HepG2 (cell line): ENCODE results near the gene APOA1. TPM values are rescaled to one million over a fixed set of nuclear protein-coding genes. Genes with fewer than 3 reads are reported as not detected.
A peak's percentile ranks its signal among the peaks of the same experiment; 100 is the strongest.

Experiments used
- ATF1 ChIP-seq: IDR thresholded peaks from 2 replicates; pipeline ENCODE4 v1.6.1; 2016; ENCODE audit warnings: mild to moderate bottlenecking, control low read depth
- EED ChIP-seq: sonication (generic); formaldehyde crosslinking; IDR thresholded peaks from 2 replicates; pipeline ENCODE4 v1.5.0; 2020; ENCODE audit warnings: mild to moderate bottlenecking, missing genetic modification reagents
- KAT8 ChIP-seq: IDR thresholded peaks from 2 replicates; pipeline ENCODE4 v1.6.1; 2016; ENCODE audit warnings: missing genetic modification reagents, missing compliant biosample characterization
- KDM5A ChIP-seq: fragments of 200-600 bp; sonication (generic); IDR thresholded peaks from 2 replicates; pipeline ENCODE4 v1.7.0; 2018; ENCODE audit warnings: antibody characterized with exemption, mild to moderate bottlenecking, low read length, borderline replicate concordance
- MYNN ChIP-seq: sonication (generic); formaldehyde crosslinking; IDR thresholded peaks from 2 replicates; pipeline ENCODE4 v1.4.0; 2020; ENCODE audit warnings: mild to moderate bottlenecking, low read depth, missing genetic modification reagents
- PITX1 ChIP-seq: sonication (generic); formaldehyde crosslinking; IDR thresholded peaks from 2 replicates; pipeline ENCODE4 v1.5.1; 2020; ENCODE audit warnings: mild to moderate bottlenecking, missing genetic modification reagents
- THAP11 ChIP-seq: IDR thresholded peaks from 2 replicates; pipeline ENCODE4 v1.6.1; 2016; ENCODE audit warnings: missing biosample characterization, missing genetic modification reagents
- THYN1 ChIP-seq: sonication (generic); formaldehyde crosslinking; IDR thresholded peaks from 2 replicates; pipeline ENCODE4 v1.8.1; 2023; ENCODE audit warnings: low read depth, mild to moderate bottlenecking, moderate library complexity, missing genetic modification reagents, borderline replicate concordance
- XRCC5 ChIP-seq: fragments of 200-400 bp; formaldehyde crosslinking; optimal IDR thresholded peaks from 2 replicates; pipeline ENCODE3; 2017; ENCODE audit warnings: mild to moderate bottlenecking, low read length
- ZFY ChIP-seq: sonication (generic); formaldehyde crosslinking; IDR thresholded peaks from 2 replicates; pipeline ENCODE4 v1.4.0; 2020; ENCODE audit warnings: missing genetic modification reagents
- ZNF24 ChIP-seq: fragments of 450-650 bp; IDR thresholded peaks from 2 replicates; pipeline ENCODE4 v1.6.1; 2017; ENCODE audit warnings: antibody characterized with exemption, mild to moderate bottlenecking
- ZNF510 ChIP-seq: sonication (generic); formaldehyde crosslinking; IDR thresholded peaks from 2 replicates; pipeline ENCODE4 v1.4.0; 2020; ENCODE audit warnings: low read depth, mild to moderate bottlenecking, missing genetic modification reagents
- ZNF557 ChIP-seq: sonication (generic); formaldehyde crosslinking; IDR thresholded peaks from 2 replicates; pipeline ENCODE4 v1.4.0; 2020; ENCODE audit warnings: missing genetic modification reagents
- ZNF761 ChIP-seq: sonication (generic); formaldehyde crosslinking; conservative IDR thresholded peaks from 2 replicates; pipeline ENCODE4 v1.4.0; 2020; ENCODE audit warnings: mild to moderate bottlenecking, missing genetic modification reagents
- ZNF839 ChIP-seq: sonication (generic); formaldehyde crosslinking; IDR thresholded peaks from 2 replicates; pipeline ENCODE4 v1.4.0; 2020; ENCODE audit warnings: missing genetic modification reagents, mild to moderate bottlenecking, borderline replicate concordance
- polyA plus RNA-seq, 8 experiments: library from polyadenylated mRNA; depleted of rRNA in 3 of 8; stranded (reverse) in 7 of 8; unstranded in 1 of 8; fragments of >200 nt; fragmentation: Illumina TruSeq in 4 of 8; extraction: Trizol in 4 of 8; gene quantifications; 2 replicates each; pipeline versions ENCODE4 v1.2.1 to v1.2.3, GENCODE V29; 2011 to 2016; ENCODE audit warnings: low read depth in 4 of 8, missing spikeins in 1 of 8, mixed read lengths in 1 of 8; ENCODE audit not compliant: insufficient read depth in 1 of 8
- total RNA-seq, 5 experiments: library from RNA; depleted of rRNA; stranded (reverse); fragments of >200 nt; fragmentation: Illumina TruSeq; extraction: Trizol; gene quantifications; 2 replicates each; pipeline ENCODE4 v1.2.3, GENCODE V29; 2016; ENCODE audit warnings: low read depth in 1 of 5
- TF ChIP-seq, protein P1 (sequence below): sonication (generic); formaldehyde crosslinking; IDR thresholded peaks from 2 replicates; pipeline ENCODE4 v1.5.1; 2020; ENCODE audit warnings: mild to moderate bottlenecking, missing genetic modification reagents, moderate library complexity
- TF ChIP-seq, protein P2 (sequence below): IDR thresholded peaks from 2 replicates; pipeline ENCODE4 v1.6.1; 2016; ENCODE audit warnings: mild to moderate bottlenecking, missing biosample characterization, missing genetic modification reagents
- TF ChIP-seq, protein P3 (sequence below): sonication (generic); formaldehyde crosslinking; conservative IDR thresholded peaks from 2 replicates; pipeline ENCODE4 v1.8.0; 2022; ENCODE audit warnings: missing genetic modification reagents
- TF ChIP-seq, protein P4 (sequence below): sonication (generic); formaldehyde crosslinking; conservative IDR thresholded peaks from 2 replicates; pipeline ENCODE4 v1.4.0; 2020; ENCODE audit warnings: mild to moderate bottlenecking, missing genetic modification reagents, moderate library complexity

The APOA1 gene
- total and polyA plus RNA-seq, 2 of the 13 experiments (the other 11 are each of a cell fraction or from before 2014, with no cell fraction given), result 1,973 to 5,485 TPM

DNA sequence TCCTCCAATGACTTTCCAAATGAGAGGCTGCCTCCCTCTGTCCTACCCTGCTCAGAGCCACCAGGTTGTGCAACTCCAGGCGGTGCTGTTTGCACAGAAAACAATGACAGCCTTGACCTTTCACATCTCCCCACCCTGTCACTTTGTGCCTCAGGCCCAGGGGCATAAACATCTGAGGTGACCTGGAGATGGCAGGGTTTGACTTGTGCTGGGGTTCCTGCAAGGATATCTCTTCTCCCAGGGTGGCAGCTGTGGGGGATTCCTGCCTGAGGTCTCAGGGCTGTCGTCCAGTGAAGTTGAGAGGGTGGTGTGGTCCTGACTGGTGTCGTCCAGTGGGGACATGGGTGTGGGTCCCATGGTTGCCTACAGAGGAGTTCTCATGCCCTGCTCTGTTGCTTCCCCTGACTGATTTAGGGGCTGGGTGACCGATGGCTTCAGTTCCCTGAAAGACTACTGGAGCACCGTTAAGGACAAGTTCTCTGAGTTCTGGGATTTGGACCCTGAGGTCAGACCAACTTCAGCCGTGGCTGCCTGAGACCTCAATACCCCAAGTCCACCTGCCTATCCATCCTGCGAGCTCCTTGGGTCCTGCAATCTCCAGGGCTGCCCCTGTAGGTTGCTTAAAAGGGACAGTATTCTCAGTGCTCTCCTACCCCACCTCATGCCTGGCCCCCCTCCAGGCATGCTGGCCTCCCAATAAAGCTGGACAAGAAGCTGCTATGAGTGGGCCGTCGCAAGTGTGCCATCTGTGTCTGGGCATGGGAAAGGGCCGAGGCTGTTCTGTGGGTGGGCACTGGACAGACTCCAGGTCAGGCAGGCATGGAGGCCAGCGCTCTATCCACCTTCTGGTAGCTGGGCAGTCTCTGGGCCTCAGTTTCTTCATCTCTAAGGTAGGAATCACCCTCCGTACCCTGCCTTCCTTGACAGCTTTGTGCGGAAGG is 4.8 kb downstream of the APOA1 start (continued):
- TF ChIP-seq, protein P1, sequence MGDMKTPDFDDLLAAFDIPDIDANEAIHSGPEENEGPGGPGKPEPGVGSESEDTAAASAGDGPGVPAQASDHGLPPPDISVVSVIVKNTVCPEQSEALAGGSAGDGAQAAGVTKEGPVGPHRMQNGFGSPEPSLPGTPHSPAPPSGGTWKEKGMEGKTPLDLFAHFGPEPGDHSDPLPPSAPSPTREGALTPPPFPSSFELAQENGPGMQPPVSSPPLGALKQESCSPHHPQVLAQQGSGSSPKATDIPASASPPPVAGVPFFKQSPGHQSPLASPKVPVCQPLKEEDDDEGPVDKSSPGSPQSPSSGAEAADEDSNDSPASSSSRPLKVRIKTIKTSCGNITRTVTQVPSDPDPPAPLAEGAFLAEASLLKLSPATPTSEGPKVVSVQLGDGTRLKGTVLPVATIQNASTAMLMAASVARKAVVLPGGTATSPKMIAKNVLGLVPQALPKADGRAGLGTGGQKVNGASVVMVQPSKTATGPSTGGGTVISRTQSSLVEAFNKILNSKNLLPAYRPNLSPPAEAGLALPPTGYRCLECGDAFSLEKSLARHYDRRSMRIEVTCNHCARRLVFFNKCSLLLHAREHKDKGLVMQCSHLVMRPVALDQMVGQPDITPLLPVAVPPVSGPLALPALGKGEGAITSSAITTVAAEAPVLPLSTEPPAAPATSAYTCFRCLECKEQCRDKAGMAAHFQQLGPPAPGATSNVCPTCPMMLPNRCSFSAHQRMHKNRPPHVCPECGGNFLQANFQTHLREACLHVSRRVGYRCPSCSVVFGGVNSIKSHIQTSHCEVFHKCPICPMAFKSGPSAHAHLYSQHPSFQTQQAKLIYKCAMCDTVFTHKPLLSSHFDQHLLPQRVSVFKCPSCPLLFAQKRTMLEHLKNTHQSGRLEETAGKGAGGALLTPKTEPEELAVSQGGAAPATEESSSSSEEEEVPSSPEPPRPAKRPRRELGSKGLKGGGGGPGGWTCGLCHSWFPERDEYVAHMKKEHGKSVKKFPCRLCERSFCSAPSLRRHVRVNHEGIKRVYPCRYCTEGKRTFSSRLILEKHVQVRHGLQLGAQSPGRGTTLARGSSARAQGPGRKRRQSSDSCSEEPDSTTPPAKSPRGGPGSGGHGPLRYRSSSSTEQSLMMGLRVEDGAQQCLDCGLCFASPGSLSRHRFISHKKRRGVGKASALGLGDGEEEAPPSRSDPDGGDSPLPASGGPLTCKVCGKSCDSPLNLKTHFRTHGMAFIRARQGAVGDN (CRISPR knock-in tag), result peak; percentile 86
- TF ChIP-seq KDM5A, result no peak
- TF ChIP-seq, protein P2, sequence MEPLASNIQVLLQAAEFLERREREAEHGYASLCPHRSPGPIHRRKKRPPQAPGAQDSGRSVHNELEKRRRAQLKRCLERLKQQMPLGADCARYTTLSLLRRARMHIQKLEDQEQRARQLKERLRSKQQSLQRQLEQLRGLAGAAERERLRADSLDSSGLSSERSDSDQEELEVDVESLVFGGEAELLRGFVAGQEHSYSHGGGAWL, result no peak; the same call in 1 of the 2 replicates
- TF ChIP-seq ZNF761 (CRISPR knock-in tag), result 0 out of 2 replicates have a peak, but pooled peaks have one; percentile 27
- peak; percentile 78 for TF ChIP-seq XRCC5
- 0 out of 2 replicates have a peak, but pooled peaks have one; percentile 34 for TF ChIP-seq ZNF557 (CRISPR knock-in tag)
- TF ChIP-seq ATF1, result no peak
- TF ChIP-seq THAP11 (CRISPR knock-in tag), result peak; percentile 80
- peak; percentile 86 for TF ChIP-seq KAT8 (CRISPR knock-in tag)
- TF ChIP-seq THYN1 (CRISPR knock-in tag), result no peak
- TF ChIP-seq, protein P3, sequence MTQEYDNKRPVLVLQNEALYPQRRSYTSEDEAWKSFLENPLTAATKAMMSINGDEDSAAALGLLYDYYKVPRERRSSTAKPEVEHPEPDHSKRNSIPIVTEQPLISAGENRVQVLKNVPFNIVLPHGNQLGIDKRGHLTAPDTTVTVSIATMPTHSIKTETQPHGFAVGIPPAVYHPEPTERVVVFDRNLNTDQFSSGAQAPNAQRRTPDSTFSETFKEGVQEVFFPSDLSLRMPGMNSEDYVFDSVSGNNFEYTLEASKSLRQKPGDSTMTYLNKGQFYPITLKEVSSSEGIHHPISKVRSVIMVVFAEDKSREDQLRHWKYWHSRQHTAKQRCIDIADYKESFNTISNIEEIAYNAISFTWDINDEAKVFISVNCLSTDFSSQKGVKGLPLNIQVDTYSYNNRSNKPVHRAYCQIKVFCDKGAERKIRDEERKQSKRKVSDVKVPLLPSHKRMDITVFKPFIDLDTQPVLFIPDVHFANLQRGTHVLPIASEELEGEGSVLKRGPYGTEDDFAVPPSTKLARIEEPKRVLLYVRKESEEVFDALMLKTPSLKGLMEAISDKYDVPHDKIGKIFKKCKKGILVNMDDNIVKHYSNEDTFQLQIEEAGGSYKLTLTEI, result no peak
- peak; percentile 64; the same call in 1 of the 2 replicates for TF ChIP-seq ZFY (CRISPR knock-in tag)
- no peak for TF ChIP-seq EED
- TF ChIP-seq ZNF510 (CRISPR knock-in tag), result no peak
- TF ChIP-seq ZNF24, result no peak
- TF ChIP-seq, protein P4, sequence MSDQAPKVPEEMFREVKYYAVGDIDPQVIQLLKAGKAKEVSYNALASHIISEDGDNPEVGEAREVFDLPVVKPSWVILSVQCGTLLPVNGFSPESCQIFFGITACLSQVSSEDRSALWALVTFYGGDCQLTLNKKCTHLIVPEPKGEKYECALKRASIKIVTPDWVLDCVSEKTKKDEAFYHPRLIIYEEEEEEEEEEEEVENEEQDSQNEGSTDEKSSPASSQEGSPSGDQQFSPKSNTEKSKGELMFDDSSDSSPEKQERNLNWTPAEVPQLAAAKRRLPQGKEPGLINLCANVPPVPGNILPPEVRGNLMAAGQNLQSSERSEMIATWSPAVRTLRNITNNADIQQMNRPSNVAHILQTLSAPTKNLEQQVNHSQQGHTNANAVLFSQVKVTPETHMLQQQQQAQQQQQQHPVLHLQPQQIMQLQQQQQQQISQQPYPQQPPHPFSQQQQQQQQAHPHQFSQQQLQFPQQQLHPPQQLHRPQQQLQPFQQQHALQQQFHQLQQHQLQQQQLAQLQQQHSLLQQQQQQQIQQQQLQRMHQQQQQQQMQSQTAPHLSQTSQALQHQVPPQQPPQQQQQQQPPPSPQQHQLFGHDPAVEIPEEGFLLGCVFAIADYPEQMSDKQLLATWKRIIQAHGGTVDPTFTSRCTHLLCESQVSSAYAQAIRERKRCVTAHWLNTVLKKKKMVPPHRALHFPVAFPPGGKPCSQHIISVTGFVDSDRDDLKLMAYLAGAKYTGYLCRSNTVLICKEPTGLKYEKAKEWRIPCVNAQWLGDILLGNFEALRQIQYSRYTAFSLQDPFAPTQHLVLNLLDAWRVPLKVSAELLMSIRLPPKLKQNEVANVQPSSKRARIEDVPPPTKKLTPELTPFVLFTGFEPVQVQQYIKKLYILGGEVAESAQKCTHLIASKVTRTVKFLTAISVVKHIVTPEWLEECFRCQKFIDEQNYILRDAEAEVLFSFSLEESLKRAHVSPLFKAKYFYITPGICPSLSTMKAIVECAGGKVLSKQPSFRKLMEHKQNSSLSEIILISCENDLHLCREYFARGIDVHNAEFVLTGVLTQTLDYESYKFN, result peak; percentile 96
- no peak for TF ChIP-seq MYNN (CRISPR knock-in tag)
- peak; percentile 70; the same call in 1 of the 2 replicates for TF ChIP-seq PITX1 (CRISPR knock-in tag)
- peak; percentile 70; the same call in 1 of the 2 replicates for TF ChIP-seq ZNF839 (CRISPR knock-in tag)
